H1 (cell line): ENCODE data around the gene CACFD1. TPM values are rescaled to one million over a fixed set of nuclear protein-coding genes. Genes with fewer than 3 reads are reported as not detected.

Experiments used
- CTCF ChIA-PET: fragments of 300-600 bp; sonication (Branson Sonifier 250); formaldehyde crosslinking; loops from one replicate; lab custom pipeline; 2021; ENCODE audit not compliant: partially characterized antibody; lab: Charles Lee
- POLR2A ChIA-PET: fragments of 300-600 bp; sonication (Branson Sonifier 250); formaldehyde crosslinking; loops from one replicate; lab custom pipeline; 2021; ENCODE audit warnings: inconsistent platforms; ENCODE audit not compliant: partially characterized antibody; lab: Charles Lee
- DNase-seq, 2 experiments: peaks; one replicate each; pipeline versions ENCODE4 v3.0.0 to v3.0.0-alpha.2; 2010 to 2022; ENCODE audit warnings: low spot score in 2 of 2, low read depth in 1 of 2, mixed read lengths in 1 of 2
- FAIRE-seq: peaks from 2 replicates; lab custom pipeline; 2011; peaks lifted over from hg19 to GRCh38; lab: Jason Lieb, UNC
- H2AFZ ChIP-seq: 2 replicates; pipeline ENCODE4 v1.8.1; 2012; ENCODE audit warnings: low read length, inconsistent platforms
- H2AK5ac ChIP-seq: 2 replicates; pipeline ENCODE4 v1.6.1; 2013; ENCODE audit warnings: low read depth, low read length
- H2BK120ac ChIP-seq: replicated peaks from 2 replicates; pipeline ENCODE3; 2013; ENCODE audit warnings: low read depth, low read length, inconsistent platforms
- H2BK12ac ChIP-seq: 2 replicates; pipeline ENCODE4 v1.6.1; 2013; ENCODE audit warnings: low read depth, low read length
- H2BK15ac ChIP-seq: 2 replicates; pipeline ENCODE4 v1.6.1; 2013; ENCODE audit warnings: low read length
- H2BK20ac ChIP-seq: 2 replicates; pipeline ENCODE4 v1.6.1; 2013; ENCODE audit warnings: low read length
- H2BK5ac ChIP-seq: 2 replicates; pipeline ENCODE4 v1.6.1; 2013; ENCODE audit warnings: low read depth, low read length
- H3K14ac ChIP-seq: 2 replicates; pipeline ENCODE4 v1.6.1; 2013; ENCODE audit warnings: inconsistent platforms; ENCODE audit not compliant: insufficient read length
- H3K18ac ChIP-seq: 2 replicates; pipeline ENCODE4 v1.6.1; 2013; ENCODE audit warnings: low read length; ENCODE audit errors: extremely low read depth
- H3K23ac ChIP-seq: 2 replicates; pipeline ENCODE4 v1.6.1; 2013; ENCODE audit warnings: inconsistent platforms; ENCODE audit not compliant: insufficient read length
- H3K23me2 ChIP-seq: 2 replicates; pipeline ENCODE4 v1.6.1; 2013; ENCODE audit warnings: low read depth, low read length
- H3K27ac ChIP-seq: 2 replicates; pipeline ENCODE4 v1.6.1; 2011; ENCODE audit warnings: low read depth, low read length, inconsistent platforms
- H3K27me3 ChIP-seq, 4 experiments: replicated peaks in 1 of 4; 1 replicate in 1 of 4; 2 replicates in 3 of 4; pipeline versions ENCODE4 v1.6.1 to v1.8.1; 2011 to 2013; ENCODE audit warnings: low read length in 3 of 4, mild to moderate bottlenecking in 3 of 4, inconsistent platforms in 2 of 4, mixed read lengths in 2 of 4, moderate library complexity in 1 of 4; ENCODE audit not compliant: control insufficient read depth in 3 of 4, insufficient read depth in 3 of 4; ENCODE audit errors: extremely low read depth in 1 of 4
- H3K36me3 ChIP-seq, 4 experiments: 2 replicates each; pipeline versions ENCODE4 v1.6.1 to v1.8.1; 2011 to 2013; ENCODE audit warnings: mild to moderate bottlenecking in 4 of 4, low read length in 3 of 4, moderate library complexity in 2 of 4, control low read depth in 1 of 4, inconsistent platforms in 1 of 4; ENCODE audit not compliant: insufficient read depth in 4 of 4, control insufficient read depth in 2 of 4
- H3K4ac ChIP-seq: replicated peaks from 2 replicates; pipeline ENCODE3; 2013; ENCODE audit warnings: low read length, low read depth, mixed read lengths, inconsistent platforms; ENCODE audit not compliant: insufficient read length
- H3K4me1 ChIP-seq, 4 experiments: replicated peaks in 1 of 4; 1 replicate in 1 of 4; 2 replicates in 3 of 4; pipeline versions ENCODE4 v1.6.1 to v1.8.1; 2011 to 2013; ENCODE audit warnings: low read length in 3 of 4, inconsistent platforms in 2 of 4, mixed read lengths in 1 of 4; ENCODE audit not compliant: insufficient read depth in 4 of 4, control insufficient read depth in 3 of 4
- H3K4me2 ChIP-seq, 2 experiments: 2 replicates each; pipeline versions ENCODE4 v1.6.1 to v1.8.1; 2011 to 2013; ENCODE audit warnings: low read depth in 2 of 2, low read length in 2 of 2, control low read depth in 1 of 2, inconsistent platforms in 1 of 2, mild to moderate bottlenecking in 1 of 2; ENCODE audit not compliant: insufficient read depth in 1 of 2
- H3K4me3 ChIP-seq, 4 experiments: fragments of 200-600, 300-600 bp in 1 of 4; sonication (generic), shearing (Covaris generic), sonication (Bioruptor Twin) in 1 of 4; 2 replicates each; pipeline versions ENCODE4 v1.5.1 to v1.8.1; 2011 to 2016; ENCODE audit warnings: low read length in 4 of 4, low read depth in 3 of 4, control low read depth in 2 of 4, inconsistent platforms in 2 of 4, mild to moderate bottlenecking in 2 of 4, mixed read lengths in 1 of 4, moderate library complexity in 1 of 4; ENCODE audit not compliant: insufficient read depth in 2 of 4; ENCODE audit errors: extremely low read depth in 1 of 4
- H3K56ac ChIP-seq: replicated peaks from 2 replicates; pipeline ENCODE3; 2013; ENCODE audit warnings: low read depth, mild to moderate bottlenecking, mixed read lengths, low read length, inconsistent platforms; ENCODE audit not compliant: insufficient read length
- H3K79me1 ChIP-seq: 2 replicates; pipeline ENCODE4 v1.6.1; 2013; ENCODE audit warnings: low read depth, low read length, control low read depth
- H3K79me2 ChIP-seq, 2 experiments: 2 replicates each; pipeline versions ENCODE4 v1.6.1 to v1.8.1; 2012 to 2013; ENCODE audit warnings: low read length in 2 of 2, mild to moderate bottlenecking in 2 of 2, inconsistent platforms in 1 of 2; ENCODE audit not compliant: insufficient read depth in 2 of 2, control insufficient read depth in 1 of 2
- H3K9ac ChIP-seq, 4 experiments: replicated peaks in 1 of 4; 1 replicate in 1 of 4; 2 replicates in 3 of 4; pipeline versions ENCODE4 v1.6.1 to v1.8.1; 2011 to 2013; ENCODE audit warnings: low read depth in 3 of 4, low read length in 3 of 4, control low read depth in 2 of 4, mild to moderate bottlenecking in 2 of 4, moderate library complexity in 2 of 4, inconsistent platforms in 1 of 4; ENCODE audit errors: extremely low read depth in 1 of 4
- H3K9me3 ChIP-seq, 2 experiments: 2 replicates each; pipeline versions ENCODE4 v1.6.1 to v1.8.1; 2012 to 2013; ENCODE audit warnings: mild to moderate bottlenecking in 2 of 2, moderate library complexity in 2 of 2, control low read depth in 1 of 2, inconsistent platforms in 1 of 2, low read depth in 1 of 2, low read length in 1 of 2, mixed read lengths in 1 of 2; ENCODE audit not compliant: insufficient read depth in 2 of 2
- H4K20me1 ChIP-seq, 2 experiments: replicated peaks in 1 of 2; 2 replicates each; pipeline versions ENCODE3 to v1.8.1; 2011 to 2013; ENCODE audit warnings: inconsistent platforms in 2 of 2, low read length in 2 of 2, mild to moderate bottlenecking in 1 of 2; ENCODE audit not compliant: insufficient read depth in 2 of 2, control insufficient read depth in 1 of 2
- H4K5ac ChIP-seq: 2 replicates; pipeline ENCODE4 v1.6.1; 2013; ENCODE audit warnings: low read length, low read depth, mixed read lengths, inconsistent platforms; ENCODE audit not compliant: insufficient read length
- H4K8ac ChIP-seq: 2 replicates; pipeline ENCODE4 v1.8.0; 2013; ENCODE audit warnings: mild to moderate bottlenecking, moderate library complexity, low read length, inconsistent platforms; ENCODE audit not compliant: insufficient read depth; ENCODE audit errors: extremely low read depth
- H4K91ac ChIP-seq: replicated peaks from 2 replicates; pipeline ENCODE3; 2013; ENCODE audit warnings: low read length, mixed read lengths, inconsistent platforms; ENCODE audit not compliant: insufficient read length
- CBX5 ChIP-seq: fragments of 300-800, 300-1000 bp; sonication (generic); IDR thresholded peaks from 2 replicates; pipeline ENCODE4 v1.7.1; 2016; ENCODE audit warnings: antibody characterized with exemption, low read length, low read depth
- GABPA ChIP-seq: IDR thresholded peaks from 2 replicates; pipeline ENCODE4 v1.6.1; 2011; ENCODE audit warnings: mild to moderate bottlenecking, low read length, moderate library complexity, borderline replicate concordance; ENCODE audit not compliant: insufficient read depth
- KDM4A ChIP-seq: IDR thresholded peaks from one replicate; pipeline ENCODE4 v1.7.1; 2012; ENCODE audit warnings: low read depth, mild to moderate bottlenecking, moderate library complexity, low read length, inconsistent platforms; ENCODE audit not compliant: severe bottlenecking
- MAX ChIP-seq: IDR thresholded peaks from 2 replicates; pipeline ENCODE4 v1.6.1; 2012; ENCODE audit warnings: inconsistent platforms
- POLR2AphosphoS5 ChIP-seq: IDR thresholded peaks from 2 replicates; pipeline ENCODE4 v1.6.1; 2011; ENCODE audit warnings: low read depth, low read length
- POU5F1 ChIP-seq: IDR thresholded peaks from 2 replicates; pipeline ENCODE4 v1.6.1; 2011; ENCODE audit warnings: low read depth, mild to moderate bottlenecking, low read length, moderate library complexity
- RXRA ChIP-seq: IDR thresholded peaks from 2 replicates; pipeline ENCODE4 v1.6.1; 2011; ENCODE audit warnings: low read depth, mild to moderate bottlenecking, low read length, moderate library complexity; ENCODE audit not compliant: insufficient read depth
- SIX5 ChIP-seq: IDR thresholded peaks from 2 replicates; pipeline ENCODE4 v1.6.1; 2011; ENCODE audit warnings: mild to moderate bottlenecking, low read depth, low read length
- SP1 ChIP-seq: IDR thresholded peaks from 2 replicates; pipeline ENCODE4 v1.6.1; 2011; ENCODE audit warnings: low read depth, low read length
- TAF1 ChIP-seq: IDR thresholded peaks from 2 replicates; pipeline ENCODE4 v1.6.1; 2011; ENCODE audit warnings: mild to moderate bottlenecking, low read depth, low read length
- WGBS, 2 experiments: shearing (Covaris generic) in 1 of 2; methylation state at CpG; one replicate each; pipeline versions ENCODE4 v1.1.6 to v1.1.7; 2013 to 2015; ENCODE audit warnings: low lambda C conversion rate in 2 of 2, mixed read lengths in 2 of 2, inconsistent platforms in 1 of 2, low coverage in 1 of 2, missing lambda C conversion rate in 1 of 2; ENCODE audit not compliant: insufficient replicate concordance in 2 of 2, insufficient coverage in 1 of 2, insufficient read length in 1 of 2; ENCODE audit errors: extremely low coverage in 1 of 2, missing lambda C conversion rate in 1 of 2; 5-methylcytosine and 5-hydroxymethylcytosine counted together
- polyA plus RNA-seq, 7 experiments: library from polyadenylated mRNA; depleted of rRNA in 3 of 7; stranded (reverse) in 5 of 7; unstranded in 2 of 7; fragments of >200 nt in 5 of 7; fragments of 200-250 nt in 2 of 7; gene quantifications; 1 replicate in 5 of 7; 2 replicates in 1 of 7; 4 replicates in 1 of 7; pipeline versions ENCODE4 v1.2.1 to v1.2.3, GENCODE V29; 2011 to 2013; ENCODE audit warnings: missing spikeins in 2 of 7, mixed read lengths in 2 of 7
- total RNA-seq: library from RNA; stranded (reverse); fragmentation: NEBNext Ultra II Directional; extraction: Animal tissue kit (Norgen Biotek cat#: 25700); gene quantifications from 2 replicates; pipeline ENCODE4 v1.2.1, GENCODE V29; 2021

The CACFD1 gene
- total and polyA plus RNA-seq, 2 of the 8 experiments (the other 6 are each of a cell fraction or from before 2014, with no cell fraction given) = 13.4 to 15.5 TPM

DNA sequence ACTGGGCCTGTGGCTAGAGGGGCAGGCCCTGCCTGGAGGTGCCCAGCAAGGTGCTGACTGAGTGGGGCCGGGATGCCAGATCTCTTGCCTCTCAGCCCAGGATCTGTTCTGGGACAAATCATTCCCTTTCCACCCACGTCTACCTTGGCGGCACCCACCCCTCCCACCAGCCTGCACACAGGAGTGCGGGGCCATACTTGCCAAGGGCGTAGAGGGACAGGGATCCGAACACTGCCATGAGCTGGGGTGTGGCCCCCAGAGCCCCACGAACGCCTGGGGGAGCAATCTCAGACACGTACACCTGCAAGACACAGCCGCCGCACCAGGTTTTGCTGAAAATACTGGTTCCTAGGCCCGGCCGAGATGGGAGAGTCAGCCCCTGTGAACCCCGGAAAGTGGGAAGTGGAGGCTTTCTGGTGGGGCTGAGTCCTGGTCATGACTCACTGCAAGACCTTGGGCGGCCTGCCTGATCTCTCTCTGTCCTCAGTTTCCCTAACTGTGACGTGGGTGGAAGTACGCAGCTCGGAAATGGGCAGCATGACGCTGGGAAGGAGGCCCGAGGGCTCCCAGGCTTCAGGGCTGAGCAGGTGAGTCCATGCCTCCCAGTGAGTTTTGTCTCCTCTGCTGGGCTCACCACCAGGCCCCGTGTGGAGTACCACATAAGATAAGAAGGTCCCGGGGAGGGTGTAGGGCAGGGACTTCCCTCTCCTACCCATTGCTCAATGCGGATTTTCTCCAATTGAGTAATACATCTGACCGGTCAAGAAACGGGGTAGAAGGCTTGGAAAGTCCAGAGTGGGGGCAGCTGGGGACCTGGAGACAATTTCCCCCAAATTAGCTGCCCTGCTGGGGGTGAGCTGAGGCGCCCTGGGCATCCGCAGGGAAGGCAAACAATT lies 16.5 kb downstream of the CACFD1 start:
- no peak overlapping the region for H3K56ac ChIP-seq
- TF ChIP-seq POLR2AphosphoS5 (no peak), TAF1 (no peak), POU5F1 (no peak), MAX (no peak), KDM4A (no peak), SIX5 (no peak), RXRA (no peak), CBX5 (no peak), SP1 (no peak), GABPA (no peak)
- H3K27me3 ChIP-seq = peaks cover 0 to 4% (median 0%) of the 10 kb centered on the region in 4 experiments; a peak in 1 of 7 replicates
- no peaks in the 10 kb centered on the region for H3K9me3 ChIP-seq
- no peak overlapping the region for H2BK20ac ChIP-seq
- POLR2A ChIA-PET = interaction anchor here (1.2 to 1.8 kb wide), 2 partner anchors 8 to 13 kb away, joined by 3 to 6 read pairs; no protein-coding TSS in a partner anchor
- H3K14ac ChIP-seq = no peak overlapping the region
- no peak overlapping the region for H3K18ac ChIP-seq
- FAIRE-seq (no peak), DNase-seq (no peak)
- no peak overlapping the region for H3K23ac ChIP-seq
- no peak overlapping the region for H3K4me3 ChIP-seq
- H3K27ac ChIP-seq = no peak overlapping the region
- no peak overlapping the region for H4K91ac ChIP-seq
- CTCF ChIA-PET = interaction anchor here (1.0 to 3.4 kb wide), 4 partner anchors 8 to 127 kb away, joined by 3 to 13 read pairs (median 4); no protein-coding TSS in a partner anchor
- peaks cover 6% of the 10 kb centered on the region; the same call in 1 of the 2 replicates for H3K23me2 ChIP-seq
- H3K4me1 ChIP-seq = peaks cover 0 to 7% (median 4%) of the 10 kb centered on the region in 4 experiments; a peak in 6 of 7 replicates
- H3K4ac ChIP-seq = no peak overlapping the region
- H2AFZ ChIP-seq = no peak overlapping the region
- H3K9ac ChIP-seq = no peak overlapping the region
- no peak overlapping the region for H4K5ac ChIP-seq
- H4K8ac ChIP-seq = peak overlapping the region; percentile 35; the same call in 1 of the 2 replicates
- peaks cover 0 to 6% of the 10 kb centered on the region in 2 experiments; a peak in 1 of 4 replicates for H3K79me2 ChIP-seq
- H2AK5ac ChIP-seq = no peak overlapping the region
- H3K36me3 ChIP-seq = peaks cover 0 to 26% (median 6%) of the 10 kb centered on the region in 4 experiments; a peak in 5 of 8 replicates
- H2BK15ac ChIP-seq = no peak overlapping the region
- 90% methylated on average over 27 of the region's 27 CpGs; no CpG with 5 or more reads in 1 of the 2 experiments for WGBS, 2 experiments
- no peak overlapping the region for H2BK5ac ChIP-seq
- peaks cover 3 to 26% of the 10 kb centered on the region in 2 experiments for H4K20me1 ChIP-seq
- no peak overlapping the region for H2BK12ac ChIP-seq
- peaks cover 2% of the 10 kb centered on the region; the same call in 1 of the 2 replicates for H3K79me1 ChIP-seq
- no peak overlapping the region for H2BK120ac ChIP-seq
- H3K4me2 ChIP-seq = no peak overlapping the region
